Umbilical cord (tissue), 2 donors: ENCODE results near the gene CSAG2. TPM values are rescaled to one million over a fixed set of nuclear protein-coding genes. Genes with fewer than 3 reads are reported as not detected.
"Not testable (repeated sequence)": the region's sequence is repeated elsewhere in the genome, so short reads cannot be mapped to it uniquely, and the experiment has no call there.

Experiments used
- DNase-seq: peaks from one replicate; pipeline ENCODE4 v3.0.0-alpha.2; 2015; ENCODE audit warnings: low spot score
- total RNA-seq: library from RNA; depleted of rRNA; stranded (reverse); fragments of >200 nt; gene quantifications from one replicate; pipeline ENCODE4 v1.2.3, GENCODE V29; 2014; ENCODE audit warnings: low replicate concordance; ENCODE audit not compliant: insufficient read depth

Gene CSAG2, protein sequence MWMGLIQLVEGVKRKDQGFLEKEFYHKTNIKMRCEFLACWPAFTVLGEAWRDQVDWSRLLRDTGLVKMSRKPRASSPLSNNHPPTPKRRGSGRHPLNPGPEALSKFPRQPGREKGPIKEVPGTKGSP
- total RNA-seq: not detected

DNA sequence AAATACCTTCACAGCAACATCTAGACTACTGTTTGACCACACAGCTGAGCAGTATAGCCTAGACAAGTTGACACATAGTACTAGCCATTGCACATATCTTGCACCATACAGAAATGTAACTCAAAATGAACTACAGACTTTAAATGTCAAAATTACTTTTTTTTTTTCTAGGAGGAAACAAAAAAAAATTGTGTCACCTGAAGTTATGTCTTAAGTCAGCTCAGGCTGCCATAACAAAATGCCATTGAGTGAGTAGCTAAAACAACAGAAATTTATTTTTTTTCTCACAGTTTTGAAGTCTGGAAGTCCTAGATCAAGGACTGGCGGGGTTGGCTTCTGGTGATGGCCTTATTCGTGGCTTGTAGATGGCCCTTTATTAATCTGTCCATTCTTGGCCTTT, at the start of gene CSAG2:
CSAG2 (minus strand) TSS at position 101 of the 400 bp plus-strand sequence. CDS start 161 bp downstream, outside the sequence.
- not testable (repeated sequence) for DNase-seq

DNA sequence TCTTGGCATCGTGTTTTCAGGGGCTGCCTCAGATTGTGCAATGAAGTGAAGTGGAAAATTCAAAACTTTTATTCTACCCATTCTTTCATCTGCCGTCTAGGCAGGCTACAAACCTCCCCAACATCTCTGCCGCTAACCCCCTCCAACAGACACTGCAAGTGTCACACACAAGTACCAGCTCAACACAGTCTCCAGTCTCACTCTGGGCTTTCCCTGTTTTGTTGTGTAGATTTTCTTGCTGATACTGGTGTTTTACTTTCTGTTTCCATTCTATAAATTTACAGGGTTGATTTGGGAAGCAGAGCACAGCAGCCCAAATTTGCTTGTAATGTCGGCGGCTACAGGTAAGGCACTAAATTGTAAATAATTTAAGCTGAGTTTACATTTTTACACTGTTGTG, 45.8 kb upstream of the CSAG2 start:
- DNase-seq: not testable (repeated sequence)

DNA sequence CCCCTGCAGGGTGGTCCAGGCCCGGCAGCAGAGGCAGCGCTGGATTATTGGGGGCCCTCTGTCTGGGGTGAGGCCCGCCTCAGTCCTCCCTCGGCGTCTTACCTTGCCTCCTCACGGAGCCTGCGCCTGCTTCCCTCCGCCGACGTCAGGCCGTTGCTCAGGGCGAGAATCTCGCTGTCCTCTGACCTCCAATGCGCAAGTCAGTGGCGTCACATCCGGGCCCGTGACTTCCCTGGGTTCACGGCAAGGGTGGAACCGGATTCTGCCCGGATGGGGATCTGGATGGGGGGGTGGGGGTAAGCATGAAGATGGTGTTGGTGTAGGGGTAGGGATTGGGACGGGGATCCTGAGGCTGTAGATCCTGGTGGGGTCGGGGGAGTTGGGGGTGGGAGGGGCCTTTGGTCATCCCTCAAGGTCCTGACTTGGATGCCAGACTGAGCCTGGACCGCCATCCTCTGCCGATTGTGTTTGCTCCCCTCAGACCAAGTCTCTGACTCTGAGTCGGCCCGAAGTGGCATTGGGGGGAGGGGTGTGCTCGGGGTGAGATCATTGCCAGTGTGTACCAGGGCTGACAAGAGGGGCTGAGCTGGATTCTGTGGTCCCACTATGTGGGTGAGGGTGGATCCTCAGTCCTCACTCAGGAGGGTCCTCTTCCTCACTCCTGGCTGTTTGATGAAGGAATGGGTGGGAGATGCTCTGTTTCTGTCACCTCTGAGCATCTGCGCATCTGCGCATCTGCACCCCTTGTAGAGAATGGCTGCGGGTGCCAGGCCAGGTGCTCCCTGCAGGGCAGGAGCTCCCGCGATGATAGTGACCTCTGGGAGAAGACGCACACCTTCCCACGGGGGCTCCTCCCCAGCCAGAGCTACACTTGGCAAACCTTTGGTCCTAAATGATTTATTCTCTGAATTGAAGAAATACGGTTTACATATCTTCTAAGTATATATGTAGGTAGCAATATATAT, 44.9 kb upstream of the CSAG2 start, which contains the start of gene MAGEA2:
MAGEA2 (minus strand) TSS at position 157 of the 965 bp plus-strand sequence. CDS start 2,479 bp downstream, outside the sequence.
- not testable (repeated sequence) for DNase-seq

DNA sequence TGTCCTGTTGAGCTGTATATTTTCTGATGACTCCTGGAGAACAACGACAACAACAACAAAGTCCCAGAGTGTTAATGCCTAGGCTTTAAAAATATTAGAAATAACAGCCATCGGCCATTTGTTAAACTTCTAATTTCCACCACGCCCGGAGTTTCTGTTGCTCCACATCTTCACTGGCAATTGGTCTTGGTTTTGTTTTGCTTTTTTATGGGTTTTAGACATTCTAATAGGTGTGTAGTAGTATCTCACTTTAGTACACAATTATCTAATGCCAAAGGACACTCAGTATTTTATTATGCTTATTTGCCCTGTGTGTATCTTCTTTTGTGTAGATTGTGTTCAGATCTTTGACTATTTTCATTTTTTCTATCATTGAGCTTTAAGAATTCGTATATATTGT, 29.5 kb upstream of the CSAG2 start:
- DNase-seq: no peak

DNA sequence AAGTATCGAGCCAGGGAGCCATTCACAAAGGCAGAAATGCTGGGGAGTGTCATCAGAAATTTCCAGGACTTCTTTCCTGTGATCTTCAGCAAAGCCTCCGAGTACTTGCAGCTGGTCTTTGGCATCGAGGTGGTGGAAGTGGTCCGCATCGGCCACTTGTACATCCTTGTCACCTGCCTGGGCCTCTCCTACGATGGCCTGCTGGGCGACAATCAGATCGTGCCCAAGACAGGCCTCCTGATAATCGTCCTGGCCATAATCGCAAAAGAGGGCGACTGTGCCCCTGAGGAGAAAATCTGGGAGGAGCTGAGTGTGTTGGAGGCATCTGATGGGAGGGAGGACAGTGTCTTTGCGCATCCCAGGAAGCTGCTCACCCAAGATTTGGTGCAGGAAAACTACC, 27.5 kb upstream of the CSAG2 start:
- not testable (repeated sequence) for DNase-seq

DNA sequence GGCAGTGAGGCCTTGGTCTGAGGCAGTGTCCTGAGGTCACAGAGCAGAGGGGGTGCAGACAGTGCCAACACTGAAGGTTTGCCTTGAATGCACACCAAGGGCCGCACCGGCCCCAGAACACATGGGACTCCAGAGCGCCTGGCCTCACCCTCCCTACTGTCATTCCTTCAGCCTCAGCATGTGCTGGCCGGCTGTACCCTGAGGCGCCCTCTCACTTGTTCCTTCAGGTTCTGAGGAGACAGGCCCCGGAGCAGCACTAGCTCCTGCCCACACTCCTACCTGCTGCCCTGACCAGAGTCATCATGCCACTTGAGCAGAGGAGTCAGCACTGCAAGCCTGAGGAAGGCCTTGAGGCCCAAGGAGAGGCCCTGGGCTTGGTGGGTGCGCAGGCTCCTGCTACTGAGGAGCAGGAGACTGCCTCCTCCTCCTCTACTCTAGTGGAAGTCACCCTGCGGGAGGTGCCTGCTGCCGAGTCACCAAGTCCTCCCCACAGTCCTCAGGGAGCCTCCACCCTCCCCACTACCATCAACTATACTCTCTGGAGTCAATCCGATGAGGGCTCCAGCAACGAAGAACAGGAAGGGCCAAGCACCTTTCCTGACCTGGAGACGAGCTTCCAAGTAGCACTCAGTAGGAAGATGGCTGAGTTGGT, 26.9 kb upstream of the CSAG2 start:
- DNase-seq: no peak

DNA sequence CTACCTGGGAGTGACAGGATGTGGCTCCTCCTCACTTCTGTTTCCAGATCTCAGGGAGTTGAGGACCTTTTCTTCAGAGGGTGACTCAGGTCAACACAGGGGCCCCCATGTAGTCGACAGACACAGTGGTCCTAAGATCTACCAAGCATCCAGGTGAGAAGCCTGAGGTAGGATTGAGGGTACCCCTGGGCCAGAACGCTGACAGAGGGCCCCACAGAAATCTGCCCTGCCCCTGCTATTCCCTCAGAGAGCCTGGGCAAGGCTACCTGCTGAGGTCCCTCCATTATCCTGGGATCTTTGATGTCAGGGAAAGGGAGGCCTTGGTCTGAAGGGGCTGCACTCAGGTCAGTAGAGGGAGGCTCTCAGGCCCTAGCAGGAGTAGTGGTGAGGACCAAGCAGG, 26.0 kb upstream of the CSAG2 start:
- no peak for DNase-seq

DNA sequence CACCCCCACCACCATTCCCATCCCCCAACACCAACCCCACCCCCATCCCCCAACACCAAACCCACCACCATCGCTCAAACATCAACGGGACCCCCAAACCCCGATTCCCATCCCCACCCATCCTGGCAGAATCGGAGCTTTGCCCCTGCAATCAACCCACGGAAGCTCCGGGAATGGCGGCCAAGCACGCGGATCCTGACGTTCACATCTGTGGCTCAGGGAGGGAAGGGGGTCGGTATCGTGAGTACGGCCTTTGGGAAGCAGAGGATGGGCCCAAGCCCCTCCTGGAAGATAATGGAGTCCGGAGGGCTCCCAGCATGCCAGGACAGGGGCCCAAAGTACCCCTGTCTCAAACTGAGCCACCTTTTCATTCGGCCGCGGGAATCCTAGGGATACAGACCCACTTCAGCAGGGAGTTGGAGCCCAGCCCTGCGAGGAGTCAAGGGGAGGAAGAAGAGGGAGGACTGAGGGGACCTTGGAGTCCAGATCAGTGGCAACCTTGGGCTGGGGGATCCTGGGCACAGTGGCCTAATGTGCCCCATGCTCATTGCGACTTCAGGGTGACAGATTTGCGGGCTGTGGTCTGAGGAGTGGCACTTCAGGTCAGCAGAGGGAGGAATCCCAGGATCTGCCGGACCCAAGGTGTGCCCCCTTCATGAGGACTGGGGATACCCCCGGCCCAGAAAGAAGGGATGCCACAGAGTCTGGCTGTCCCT, 25.2 kb upstream of the CSAG2 start:
- DNase-seq: not testable (repeated sequence)

DNA sequence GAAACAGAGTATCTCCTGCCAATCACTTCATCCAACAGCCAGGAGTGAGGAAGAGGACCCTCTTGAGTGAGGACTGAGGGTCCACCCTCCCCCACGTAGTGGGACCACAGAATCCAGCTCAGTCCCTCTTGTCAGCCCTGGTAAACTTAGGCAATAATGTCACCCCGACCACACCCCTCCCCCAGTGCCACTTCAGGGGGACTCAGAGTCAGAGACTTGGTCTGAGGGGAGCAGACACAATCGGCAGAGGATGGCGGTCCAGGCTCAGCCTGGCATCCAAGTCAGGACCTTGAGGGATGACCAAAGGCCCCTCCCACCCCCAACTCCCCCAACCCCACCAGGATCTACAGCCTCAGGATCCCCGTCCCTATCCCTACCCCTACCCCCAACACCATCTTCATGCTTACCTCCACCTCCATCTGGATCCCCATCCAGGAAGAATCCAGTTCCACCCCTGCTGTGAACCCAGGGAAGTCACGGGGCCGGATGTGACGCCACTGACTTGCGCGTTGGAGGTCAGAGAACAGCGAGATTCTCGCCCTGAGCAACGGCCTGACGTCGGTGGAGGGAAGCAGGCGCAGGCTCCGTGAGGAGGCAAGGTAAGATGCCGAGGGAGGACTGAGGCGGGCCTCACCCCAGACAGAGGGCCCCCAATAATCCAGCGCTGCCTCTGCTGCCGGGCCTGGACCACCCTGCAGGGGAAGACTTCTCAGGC, 24.3 kb upstream of the CSAG2 start, which contains the start of the genes CSAG1 and MAGEA12:
CSAG1 (minus strand) TSS at position 461 of the 715 bp plus-strand sequence. CDS start 1,261 bp downstream, outside the sequence.
MAGEA12 (plus strand) TSS at position 497 of the 715 bp plus-strand sequence. CDS start 2,405 bp downstream, outside the sequence.
- DNase-seq: no peak

DNA sequence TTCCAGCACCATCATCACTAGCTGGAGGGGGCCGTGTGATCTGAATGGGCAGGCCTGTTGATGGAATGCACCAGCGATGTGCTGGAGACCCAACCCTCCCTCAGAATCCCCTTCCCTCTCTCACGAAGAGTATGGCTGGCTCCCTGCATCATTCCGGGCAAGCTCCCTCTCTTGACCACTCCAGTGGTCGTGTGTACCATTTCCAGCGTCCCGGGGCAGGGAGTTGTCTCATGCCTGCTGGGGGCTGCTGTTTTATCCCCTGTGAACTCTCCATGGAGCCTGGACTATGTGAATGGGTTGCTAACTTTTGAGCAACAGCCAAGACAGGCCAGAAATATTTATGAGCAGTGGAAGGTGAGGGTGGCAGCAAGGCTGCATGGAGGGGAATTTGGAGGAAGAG, 16.3 kb upstream of the CSAG2 start:
- DNase-seq: no peak

DNA sequence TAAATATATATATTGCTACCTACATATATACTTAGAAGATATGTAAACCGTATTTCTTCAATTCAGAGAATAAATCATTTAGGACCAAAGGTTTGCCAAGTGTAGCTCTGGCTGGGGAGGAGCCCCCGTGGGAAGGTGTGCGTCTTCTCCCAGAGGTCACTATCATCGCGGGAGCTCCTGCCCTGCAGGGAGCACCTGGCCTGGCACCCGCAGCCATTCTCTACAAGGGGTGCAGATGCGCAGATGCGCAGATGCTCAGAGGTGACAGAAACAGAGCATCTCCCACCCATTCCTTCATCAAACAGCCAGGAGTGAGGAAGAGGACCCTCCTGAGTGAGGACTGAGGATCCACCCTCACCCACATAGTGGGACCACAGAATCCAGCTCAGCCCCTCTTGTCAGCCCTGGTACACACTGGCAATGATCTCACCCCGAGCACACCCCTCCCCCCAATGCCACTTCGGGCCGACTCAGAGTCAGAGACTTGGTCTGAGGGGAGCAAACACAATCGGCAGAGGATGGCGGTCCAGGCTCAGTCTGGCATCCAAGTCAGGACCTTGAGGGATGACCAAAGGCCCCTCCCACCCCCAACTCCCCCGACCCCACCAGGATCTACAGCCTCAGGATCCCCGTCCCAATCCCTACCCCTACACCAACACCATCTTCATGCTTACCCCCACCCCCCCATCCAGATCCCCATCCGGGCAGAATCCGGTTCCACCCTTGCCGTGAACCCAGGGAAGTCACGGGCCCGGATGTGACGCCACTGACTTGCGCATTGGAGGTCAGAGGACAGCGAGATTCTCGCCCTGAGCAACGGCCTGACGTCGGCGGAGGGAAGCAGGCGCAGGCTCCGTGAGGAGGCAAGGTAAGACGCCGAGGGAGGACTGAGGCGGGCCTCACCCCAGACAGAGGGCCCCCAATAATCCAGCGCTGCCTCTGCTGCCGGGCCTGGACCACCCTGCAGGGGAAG, 5.0 kb upstream of the CSAG2 start, which contains the start of gene MAGEA2B:
MAGEA2B (plus strand) TSS at position 814 of the 973 bp plus-strand sequence. CDS start 2,479 bp downstream, outside the sequence.
- not testable (repeated sequence) for DNase-seq

DNA sequence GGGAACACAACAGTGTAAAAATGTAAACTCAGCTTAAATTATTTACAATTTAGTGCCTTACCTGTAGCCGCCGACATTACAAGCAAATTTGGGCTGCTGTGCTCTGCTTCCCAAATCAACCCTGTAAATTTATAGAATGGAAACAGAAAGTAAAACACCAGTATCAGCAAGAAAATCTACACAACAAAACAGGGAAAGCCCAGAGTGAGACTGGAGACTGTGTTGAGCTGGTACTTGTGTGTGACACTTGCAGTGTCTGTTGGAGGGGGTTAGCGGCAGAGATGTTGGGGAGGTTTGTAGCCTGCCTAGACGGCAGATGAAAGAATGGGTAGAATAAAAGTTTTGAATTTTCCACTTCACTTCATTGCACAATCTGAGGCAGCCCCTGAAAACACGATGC, 4.1 kb upstream of the CSAG2 start:
- DNase-seq: not testable (repeated sequence)

DNA sequence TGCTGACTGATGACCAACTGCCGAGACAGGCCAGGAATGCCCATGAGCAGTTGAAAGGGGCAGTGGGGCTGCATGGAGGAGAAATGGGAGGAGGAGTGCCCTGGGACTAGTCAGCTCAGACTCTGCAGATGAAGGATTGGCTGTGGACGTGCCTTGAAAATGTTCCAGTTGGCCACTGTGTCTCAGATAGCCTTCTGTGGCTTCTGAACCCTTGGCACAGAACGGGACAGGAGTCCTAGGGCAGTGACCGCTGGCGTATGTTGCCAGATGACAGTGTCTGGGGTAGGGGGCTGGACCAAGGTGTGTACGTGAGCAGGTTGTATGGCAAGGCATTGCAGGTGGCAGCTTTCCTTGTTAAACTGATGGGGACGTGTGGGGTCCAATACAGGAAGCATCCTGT, 2.6 kb downstream of the CSAG2 start:
- DNase-seq: not testable (repeated sequence)

DNA sequence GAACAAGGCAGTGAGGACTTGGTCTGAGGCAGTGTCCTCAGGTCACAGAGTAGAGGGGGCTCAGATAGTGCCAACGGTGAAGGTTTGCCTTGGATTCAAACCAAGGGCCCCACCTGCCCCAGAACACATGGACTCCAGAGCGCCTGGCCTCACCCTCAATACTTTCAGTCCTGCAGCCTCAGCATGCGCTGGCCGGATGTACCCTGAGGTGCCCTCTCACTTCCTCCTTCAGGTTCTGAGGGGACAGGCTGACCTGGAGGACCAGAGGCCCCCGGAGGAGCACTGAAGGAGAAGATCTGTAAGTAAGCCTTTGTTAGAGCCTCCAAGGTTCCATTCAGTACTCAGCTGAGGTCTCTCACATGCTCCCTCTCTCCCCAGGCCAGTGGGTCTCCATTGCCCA, 8.7 kb downstream of the CSAG2 start:
- DNase-seq: not testable (repeated sequence)

DNA sequence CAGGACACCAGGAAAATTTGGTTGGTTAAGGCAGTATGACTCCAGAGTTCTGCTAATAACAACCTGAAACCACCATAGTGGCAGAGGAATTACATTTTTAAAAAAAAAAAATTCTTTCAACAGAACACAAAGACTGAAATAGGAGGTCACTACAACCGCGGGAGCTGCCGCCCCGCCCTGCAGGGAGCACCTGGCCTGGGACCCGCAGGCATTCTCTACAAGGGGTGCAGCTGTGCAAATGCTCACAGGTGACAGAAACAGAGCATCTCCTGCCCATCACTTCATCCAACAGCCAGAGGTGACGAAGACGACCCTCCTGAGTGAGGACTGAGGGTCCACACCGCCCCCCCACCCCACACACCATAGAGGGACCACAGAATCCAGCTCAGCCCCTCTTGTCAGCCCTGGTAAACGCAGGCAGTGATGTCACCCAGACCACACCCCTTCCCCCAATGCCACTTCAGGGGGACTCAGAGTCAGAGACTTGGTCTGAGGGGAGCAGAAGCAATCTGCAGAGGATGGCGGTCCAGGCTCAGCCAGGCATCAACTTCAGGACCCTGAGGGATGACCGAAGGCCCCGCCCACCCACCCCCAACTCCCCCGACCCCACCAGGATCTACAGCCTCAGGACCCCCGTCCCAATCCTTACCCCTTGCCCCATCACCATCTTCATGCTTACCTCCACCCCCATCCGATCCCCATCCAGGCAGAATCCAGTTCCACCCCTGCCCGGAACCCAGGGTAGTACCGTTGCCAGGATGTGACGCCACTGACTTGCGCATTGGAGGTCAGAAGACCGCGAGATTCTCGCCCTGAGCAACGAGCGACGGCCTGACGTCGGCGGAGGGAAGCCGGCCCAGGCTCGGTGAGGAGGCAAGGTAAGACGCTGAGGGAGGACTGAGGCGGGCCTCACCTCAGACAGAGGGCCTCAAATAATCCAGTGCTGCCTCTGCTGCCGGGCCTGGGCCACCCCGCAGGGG, 10.8 kb downstream of the CSAG2 start, which contains the start of gene MAGEA3:
MAGEA3 (plus strand) TSS at position 843 of the 980 bp plus-strand sequence. CDS start 2,039 bp downstream, outside the sequence.
- DNase-seq: not testable (repeated sequence)

DNA sequence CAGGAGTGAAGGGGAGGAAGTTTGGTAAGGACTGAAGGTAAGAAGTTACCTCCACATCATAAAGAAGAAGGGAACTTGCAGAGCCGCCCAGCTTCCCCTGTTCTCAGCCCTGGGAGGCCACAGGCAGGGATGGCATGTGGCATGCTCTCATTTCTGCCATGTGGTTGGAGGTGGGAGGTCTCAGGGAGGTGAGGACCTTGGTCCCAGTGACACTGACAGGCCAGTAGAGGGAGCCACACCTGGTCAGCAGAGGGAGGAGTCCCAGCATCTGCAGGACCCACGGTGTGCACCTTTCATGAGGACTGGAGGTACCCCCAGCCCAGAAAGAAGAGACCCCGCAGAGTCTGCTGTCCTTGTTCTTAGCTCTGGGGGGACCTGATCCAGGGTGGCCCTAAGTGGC, 28.1 kb downstream of the CSAG2 start:
- DNase-seq: not testable (repeated sequence)

DNA sequence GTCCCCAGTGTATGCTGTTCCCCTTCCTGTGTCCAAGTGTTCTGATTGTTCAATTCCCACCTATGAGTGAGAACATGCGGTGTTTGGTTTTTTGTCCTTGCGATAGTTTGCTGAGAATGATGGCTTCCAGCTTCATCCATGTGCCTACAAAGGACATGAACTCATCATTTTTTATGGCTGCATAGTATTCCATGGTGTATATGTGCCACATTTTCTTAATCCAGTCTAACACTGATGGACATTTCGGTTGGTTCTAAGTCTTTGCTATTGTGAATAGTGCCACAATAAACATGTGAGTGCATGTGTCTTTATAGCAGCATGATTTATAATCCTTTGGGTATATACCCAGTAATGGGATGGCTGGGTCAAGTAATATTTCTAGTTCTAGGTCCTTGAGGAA, 34.4 kb downstream of the CSAG2 start:
- DNase-seq: not testable (repeated sequence)

DNA sequence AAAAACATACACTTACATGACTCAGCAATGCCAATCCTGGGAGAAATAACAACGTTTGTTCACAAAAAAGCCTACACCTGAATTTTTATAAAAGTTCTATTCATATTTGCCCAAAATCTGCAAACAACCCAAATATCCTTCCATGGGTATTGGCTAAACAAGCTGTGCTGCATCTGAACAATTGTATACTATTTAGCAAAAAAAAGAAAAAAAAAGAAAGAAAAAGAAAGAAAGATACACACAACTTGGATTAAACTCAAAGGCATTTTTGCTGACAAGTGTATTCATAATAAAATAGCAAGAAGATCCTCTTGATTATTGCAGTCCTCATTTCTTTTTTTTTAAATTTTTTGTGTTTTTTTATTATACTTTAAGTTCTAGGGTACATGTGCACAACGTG, 34.9 kb downstream of the CSAG2 start:
- no peak for DNase-seq
